T-cell (primary cell): ENCODE measurements around the gene COL23A1. TPM values are rescaled to one million over a fixed set of nuclear protein-coding genes. Genes with fewer than 3 reads are reported as not detected.

Source experiments
- ATAC-seq, 4 experiments: fragments of 200-7000 bp in 3 of 4; fragments of 150-1000 bp in 1 of 4; cut with Tn5 transposase; replicated peaks in 1 of 4; 1 replicate in 3 of 4; 2 replicates in 1 of 4; pipeline ENCODE4 v1.10.0; 2021; ENCODE audit warnings: moderate library complexity in 3 of 4, mild to moderate bottlenecking in 2 of 4, moderate number of reproducible peaks in 1 of 4
- CTCF ChIA-PET, 2 donors: fragments of 300-600 bp; sonication (Branson Sonifier 250); formaldehyde crosslinking; loops; one replicate each; lab custom pipeline; 2022; ENCODE audit warnings: antibody characterized with exemption in 2 of 2; lab: Charles Lee
- POLR2A ChIA-PET, 2 donors: fragments of 300-600 bp; sonication (Branson Sonifier 250); formaldehyde crosslinking; loops; one replicate each; lab custom pipeline; 2022; ENCODE audit warnings: antibody characterized with exemption in 2 of 2; lab: Charles Lee
- DNase-seq, 35 experiments: peaks; one replicate each; pipeline versions ENCODE4 v3.0.0 to v3.0.0-alpha.2; 2013 to 2023
- H3K27ac ChIP-seq: one replicate; pipeline ENCODE4 v1.5.1; 2013; ENCODE audit warnings: low read length
- H3K27me3 ChIP-seq, 2 experiments: replicated peaks in 1 of 2; 1 replicate in 1 of 2; 2 replicates in 1 of 2; pipeline versions ENCODE4 v1.6.1 to v1.7.0; 2013; ENCODE audit warnings: low read length in 1 of 2, mixed read lengths in 1 of 2; ENCODE audit not compliant: control insufficient read depth in 2 of 2, insufficient read depth in 2 of 2; ENCODE audit errors: extremely low read depth in 1 of 2
- H3K36me3 ChIP-seq, 2 donors: 1 replicate in 1 of 2; 2 replicates in 1 of 2; pipeline versions ENCODE4 v1.6.1 to v1.7.0; 2013; ENCODE audit warnings: low read length in 1 of 2; ENCODE audit not compliant: control insufficient read depth in 2 of 2, insufficient read depth in 1 of 2; ENCODE audit errors: extremely low read depth in 1 of 2
- H3K4me1 ChIP-seq, 2 experiments: 1 replicate in 1 of 2; 2 replicates in 1 of 2; pipeline versions ENCODE4 v1.6.1 to v1.7.0; 2013; ENCODE audit warnings: low read length in 2 of 2, mixed read lengths in 1 of 2; ENCODE audit not compliant: insufficient read depth in 2 of 2, control insufficient read depth in 1 of 2; ENCODE audit errors: extremely low read depth in 1 of 2
- H3K4me3 ChIP-seq, 2 donors: 1 replicate in 1 of 2; 2 replicates in 1 of 2; pipeline versions ENCODE4 v1.5.1 to v1.7.0; 2013; ENCODE audit warnings: mild to moderate bottlenecking in 2 of 2, low read length in 1 of 2, moderate library complexity in 1 of 2; ENCODE audit not compliant: control insufficient read depth in 1 of 2; ENCODE audit errors: extremely low read depth in 1 of 2
- H3K9me3 ChIP-seq: 2 replicates; pipeline ENCODE4 v1.7.0; 2013
- H3K27ac Mint-ChIP-seq, 2 donors: one replicate each; pipeline ENCODE4 v1.8.0; 2020 to 2021; ENCODE audit warnings: mild to moderate bottlenecking in 2 of 2, mixed read lengths in 2 of 2
- H3K27me3 Mint-ChIP-seq, 2 donors: one replicate each; pipeline ENCODE4 v1.8.0; 2021 to 2022; ENCODE audit warnings: mixed read lengths in 2 of 2
- H3K36me3 Mint-ChIP-seq: one replicate; pipeline ENCODE4 v1.8.0; 2021; ENCODE audit warnings: mixed read lengths
- H3K4me1 Mint-ChIP-seq, 3 donors: one replicate each; pipeline ENCODE4 v1.8.0; 2020 to 2022; ENCODE audit warnings: mixed read lengths in 3 of 3, mild to moderate bottlenecking in 1 of 3
- H3K4me3 Mint-ChIP-seq, 3 donors: one replicate each; pipeline ENCODE4 v1.8.0; 2020 to 2022; ENCODE audit warnings: mild to moderate bottlenecking in 3 of 3, mixed read lengths in 3 of 3, moderate library complexity in 3 of 3
- H3K9me3 Mint-ChIP-seq, 3 donors: one replicate each; pipeline ENCODE4 v1.8.0; 2020 to 2022; ENCODE audit warnings: mixed read lengths in 3 of 3
- WGBS: methylation state at CpG from one replicate; pipeline ENCODE4 v1.1.5; 2013; ENCODE audit warnings: missing lambda C conversion rate; ENCODE audit not compliant: insufficient coverage; 5-methylcytosine and 5-hydroxymethylcytosine counted together
- total RNA-seq, 35 experiments: library from RNA in 6 of 35; stranded (reverse) in 6 of 35; fragments of 120-200 nt in 1 of 35; gene quantifications; one replicate each; pipeline versions ENCODE4 v1.2.1 to v1.2.4 and lab custom pipeline; 2013 to 2026

COL23A1 gene
- total RNA-seq, 5 donors from 2014 or later (not counting 1 experiment from before 2014, with no cell fraction given) = 0.07 to 0.13 TPM; not detected in 3

DNA sequence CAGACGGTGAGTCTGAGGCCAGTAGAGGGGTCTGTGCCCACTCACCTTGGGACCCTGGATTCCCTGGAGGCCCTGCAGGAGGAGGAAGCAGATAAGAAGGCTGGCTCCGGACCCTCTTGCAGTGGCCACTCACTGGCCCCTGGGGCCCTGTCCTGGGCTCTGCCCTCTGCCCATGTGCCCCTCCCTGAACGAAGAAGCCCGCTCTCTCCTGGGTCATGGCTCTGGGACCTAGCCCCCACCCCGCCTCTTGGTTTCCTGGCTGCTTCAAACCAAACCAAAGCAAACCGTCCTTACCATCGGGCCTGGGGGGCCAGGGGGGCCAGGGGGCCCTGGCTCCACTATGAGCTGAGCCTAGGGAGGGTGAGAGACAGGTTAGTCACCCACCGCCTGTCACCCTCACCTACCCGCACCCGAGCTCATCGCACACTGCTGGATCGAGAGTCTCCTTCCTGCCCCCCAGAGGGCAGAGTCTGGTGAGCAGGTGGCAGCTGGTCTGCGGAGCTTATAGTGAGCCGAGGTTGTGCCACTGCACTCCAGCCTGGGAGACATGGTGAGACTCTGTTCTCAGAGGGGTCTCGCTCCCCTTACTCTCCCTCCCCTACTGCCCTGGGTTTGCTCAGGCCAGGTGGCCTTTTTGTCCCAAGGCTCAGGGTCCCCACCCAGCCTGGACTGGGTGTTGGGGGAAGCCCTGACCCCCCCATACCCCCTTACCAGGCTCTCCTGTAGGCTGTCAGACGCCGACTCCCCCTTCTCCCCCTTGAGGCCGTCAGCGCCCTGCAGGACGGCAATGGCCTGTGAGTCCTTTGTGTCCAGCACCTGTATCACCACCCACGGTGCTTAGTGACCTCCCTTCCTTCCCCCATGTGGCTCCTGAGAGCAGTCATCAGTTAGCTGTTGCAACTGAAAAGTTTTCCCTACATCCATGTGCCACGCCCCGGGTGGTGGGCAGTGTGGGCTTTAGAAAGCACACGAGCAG lies 342.4 kb downstream of the COL23A1 start:
- H3K27ac Mint-ChIP-seq = no peak overlapping the region
- POLR2A ChIA-PET = interaction anchor here in 1 of 2 donors (0.7 kb wide), 1 partner anchor 173 kb away, joined by 3 read pairs; no protein-coding TSS in a partner anchor
- H3K4me1 Mint-ChIP-seq = peaks cover 16 to 25% (median 17%) of the 10 kb centered on the region in 3 donors
- H3K27me3 Mint-ChIP-seq = no peaks in the 10 kb centered on the region
- Histone ChIP-seq H3K9me3 (no peaks in the 10 kb centered on the region), H3K27me3 (no peaks in the 10 kb centered on the region), H3K36me3 (no peaks in the 10 kb centered on the region), H3K4me3 (no peak overlapping the region), H3K4me1 (peaks cover 0 to 36% of the 10 kb centered on the region in 2 experiments), H3K27ac (no peak overlapping the region)
- no peak overlapping the region for H3K4me3 Mint-ChIP-seq
- DNase-seq = peak in 7 of 35 experiments; percentile 14 to 37 (median 23)
- ATAC-seq = peak in 3 of 4 experiments; percentile 33 to 43 (median 41)
- CTCF ChIA-PET = interaction anchor here in 1 of 2 donors (0.5 kb wide), 1 partner anchor 13 kb away, joined by 3 read pairs; no protein-coding TSS in a partner anchor
- WGBS = 82% methylated on average over 8 of the region's 24 CpGs
- H3K36me3 Mint-ChIP-seq = no peaks in the 10 kb centered on the region
- H3K9me3 Mint-ChIP-seq = no peaks in the 10 kb centered on the region

DNA sequence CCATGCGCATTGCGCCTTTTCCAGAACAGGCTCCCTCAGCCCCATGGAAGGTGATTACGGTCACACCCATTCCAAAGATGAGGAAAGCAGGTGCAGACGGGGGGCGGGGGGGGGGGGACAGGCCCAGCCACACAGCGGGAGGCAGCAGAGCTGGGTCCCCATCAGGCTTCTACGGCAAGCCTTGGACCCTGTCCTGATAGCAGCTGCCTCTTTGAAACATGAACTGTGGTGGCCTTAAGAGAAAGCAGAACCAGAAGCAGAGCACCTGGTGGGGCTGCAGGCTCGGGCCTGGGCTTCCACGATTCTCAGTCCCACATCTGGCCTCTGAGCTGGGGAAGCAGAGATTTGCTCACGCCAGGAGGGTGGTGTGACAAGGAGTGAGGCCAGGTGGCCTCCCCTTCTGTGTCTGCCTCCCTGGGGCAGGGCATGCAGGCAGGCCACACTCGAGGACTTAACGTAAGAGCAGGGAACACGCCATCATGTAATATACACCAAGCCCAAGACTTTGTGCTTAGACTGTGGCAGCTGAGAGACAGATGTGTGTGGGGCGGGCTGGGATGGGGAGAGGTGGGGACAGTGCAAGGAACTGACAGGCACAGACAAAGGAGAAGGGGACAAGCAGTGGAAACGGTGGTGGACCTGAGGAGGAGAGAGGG lies 343.4 kb downstream of the COL23A1 start:
- ATAC-seq = no peak
- ChIA-PET POLR2A (no interaction called here), CTCF (no interaction called here)
- Mint-ChIP-seq H3K4me1 (peaks cover 21 to 31% (median 25%) of the 10 kb centered on the region in 3 donors), H3K27ac (no peak overlapping the region), H3K9me3 (no peaks in the 10 kb centered on the region), H3K27me3 (no peaks in the 10 kb centered on the region), H3K4me3 (no peak overlapping the region), H3K36me3 (no peaks in the 10 kb centered on the region)
- Histone ChIP-seq H3K4me1 (peaks cover 0 to 36% of the 10 kb centered on the region in 2 experiments), H3K4me3 (no peak overlapping the region), H3K9me3 (no peaks in the 10 kb centered on the region), H3K36me3 (no peaks in the 10 kb centered on the region), H3K27ac (no peak overlapping the region), H3K27me3 (no peaks in the 10 kb centered on the region)
- DNase-seq = no peak
- 81% methylated on average over 10 of the region's 15 CpGs for WGBS

DNA sequence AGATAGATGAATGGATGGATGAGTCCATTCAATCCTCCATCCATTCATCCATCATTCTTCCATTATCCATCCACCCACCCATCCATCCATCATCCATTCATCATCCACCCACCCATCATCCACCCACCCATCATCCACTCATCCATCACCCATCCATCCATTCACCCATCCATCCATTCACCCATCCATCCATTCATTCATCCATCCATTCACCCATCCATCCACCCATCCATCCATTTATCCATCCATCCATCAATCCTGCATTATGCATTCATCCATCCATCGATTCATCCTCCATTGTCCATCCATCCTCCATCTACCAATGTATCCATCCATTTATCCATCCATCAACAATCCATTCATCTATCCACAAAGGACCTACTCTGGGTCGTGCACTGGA lies 344.8 kb downstream of the COL23A1 start:
- CTCF ChIA-PET = no interaction called here
- no peaks in the 10 kb centered on the region for H3K9me3 ChIP-seq
- Mint-ChIP-seq H3K4me3 (no peak overlapping the region), H3K36me3 (no peaks in the 10 kb centered on the region), H3K4me1 (peaks cover 29 to 44% (median 35%) of the 10 kb centered on the region in 3 donors), H3K9me3 (no peaks in the 10 kb centered on the region), H3K27me3 (no peaks in the 10 kb centered on the region), H3K27ac (no peak overlapping the region)
- H3K36me3 ChIP-seq = no peaks in the 10 kb centered on the region
- POLR2A ChIA-PET = no interaction called here
- H3K4me3 ChIP-seq = no peak overlapping the region
- H3K4me1 ChIP-seq = peaks cover 3 to 48% of the 10 kb centered on the region in 2 experiments
- no peaks in the 10 kb centered on the region for H3K27me3 ChIP-seq
- DNase-seq = no peak
- ATAC-seq = no peak
- WGBS = 88% methylated on average over 2 of the region's 2 CpGs
- no peak overlapping the region for H3K27ac ChIP-seq

- CTCF ChIA-PET = no interaction called here
- Histone ChIP-seq H3K4me3 (no peak overlapping the region), H3K36me3 (no peaks in the 10 kb centered on the region), H3K4me1 (peaks cover 3 to 48% of the 10 kb centered on the region in 2 experiments), H3K27me3 (no peaks in the 10 kb centered on the region), H3K9me3 (no peaks in the 10 kb centered on the region), H3K27ac (no peak overlapping the region)
- ATAC-seq = no peak
- peaks cover 25 to 43% (median 32%) of the 10 kb centered on the region in 3 donors for H3K4me1 Mint-ChIP-seq
- H3K36me3 Mint-ChIP-seq = no peaks in the 10 kb centered on the region
- no CpG with 5 or more reads among the region's 2 CpGs for WGBS
- H3K27me3 Mint-ChIP-seq = no peaks in the 10 kb centered on the region
- no peaks in the 10 kb centered on the region for H3K9me3 Mint-ChIP-seq
- H3K4me3 Mint-ChIP-seq = no peak overlapping the region
- H3K27ac Mint-ChIP-seq = no peak overlapping the region
- POLR2A ChIA-PET = no interaction called here
- DNase-seq = no peak
These were observed 345.6 kb downstream of the COL23A1 start for GRCh38 chr5:178244576-178244975.

GRCh38 chr5:178242416-178242815 lies 347.8 kb downstream of the COL23A1 start:
- H3K27ac ChIP-seq = no peak overlapping the region
- Mint-ChIP-seq H3K27me3 (no peaks in the 10 kb centered on the region), H3K4me3 (peak overlapping the region in 1 of 3 donors; percentile 52), H3K4me1 (peaks cover 28 to 46% (median 32%) of the 10 kb centered on the region in 3 donors), H3K27ac (peak overlapping the region; percentile 46 to 84), H3K9me3 (no peaks in the 10 kb centered on the region), H3K36me3 (no peaks in the 10 kb centered on the region)
- H3K4me3 ChIP-seq = no peak overlapping the region
- ChIA-PET CTCF (no interaction called here), POLR2A (interaction anchor here in 1 of 2 donors (1.0 kb wide), 1 partner anchor 9 kb away, joined by 13 read pairs; no protein-coding TSS in a partner anchor)
- H3K27me3 ChIP-seq = no peaks in the 10 kb centered on the region
- no peaks in the 10 kb centered on the region for H3K36me3 ChIP-seq
- no peak for ATAC-seq
- 61% methylated on average over 4 of the region's 10 CpGs for WGBS
- peak in 1 of 35 experiments; percentile 25 for DNase-seq
- no peaks in the 10 kb centered on the region for H3K9me3 ChIP-seq
- peaks cover 11 to 46% of the 10 kb centered on the region in 2 experiments for H3K4me1 ChIP-seq

DNA sequence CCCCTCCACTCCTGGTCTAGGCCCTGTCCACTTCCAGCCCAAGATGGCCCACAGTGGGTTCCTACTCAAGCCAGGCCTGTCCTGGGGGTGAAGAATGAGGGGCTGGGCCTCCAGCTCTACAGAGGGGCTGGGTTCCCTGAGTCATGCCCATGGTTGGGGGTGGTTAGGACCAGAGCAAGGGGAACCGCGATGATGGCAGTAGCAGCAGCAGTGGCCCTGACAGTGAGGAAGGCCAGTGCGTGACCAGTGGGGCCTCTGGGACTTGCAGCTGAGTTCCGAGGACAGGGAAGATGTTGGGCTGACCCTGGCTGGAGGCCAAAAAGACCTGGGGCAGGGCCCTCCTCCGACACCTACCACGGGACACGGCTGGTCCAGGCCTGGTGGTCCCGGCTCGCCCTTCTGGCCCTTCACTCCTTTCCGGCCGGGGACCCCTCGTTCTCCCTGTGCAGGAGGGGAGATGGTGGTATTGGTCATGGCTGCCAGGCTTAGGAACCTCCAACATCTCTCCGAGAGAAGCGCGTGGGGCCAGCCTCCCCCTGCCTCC lies 348.4 kb downstream of the COL23A1 start:
- Histone ChIP-seq H3K27ac (peak overlapping the region; percentile 31), H3K27me3 (no peaks in the 10 kb centered on the region), H3K9me3 (no peaks in the 10 kb centered on the region), H3K4me3 (no peak overlapping the region), H3K4me1 (peaks cover 11 to 49% of the 10 kb centered on the region in 2 experiments), H3K36me3 (no peaks in the 10 kb centered on the region)
- WGBS = 71% methylated on average over 4 of the region's 15 CpGs
- Mint-ChIP-seq H3K27ac (peak overlapping the region; percentile 88 to 93), H3K27me3 (no peaks in the 10 kb centered on the region), H3K36me3 (no peaks in the 10 kb centered on the region), H3K9me3 (no peaks in the 10 kb centered on the region), H3K4me1 (peaks cover 29 to 47% (median 39%) of the 10 kb centered on the region in 3 donors), H3K4me3 (peak overlapping the region in 1 of 3 donors; percentile 77)
- CTCF ChIA-PET = no interaction called here
- ATAC-seq (peak in 2 of 4 experiments; percentile 9 to 15), DNase-seq (no peak)
- POLR2A ChIA-PET = no interaction called here
